Measurements from ENCODE around the gene SEC14L3.

GRCh38 chr22:30434843-30435242 is 37.0 kb downstream of the SEC14L3 start:
- TF ChIP-seq CTCF (IDR thresholded peaks at IDR 0.05; ENCODE audit: low read depth, low read length) (no peak), POLR2A (IDR thresholded peaks at IDR 0.05; ENCODE audit: extremely low read depth, insufficient read length) (no peak)
